H1 (cell line): ENCODE data around the gene CPNE4. TPM values are rescaled to one million over a fixed set of nuclear protein-coding genes. Genes with fewer than 3 reads are reported as not detected.

Source experiments
- polyA plus RNA-seq, 7 experiments: library from polyadenylated mRNA; depleted of rRNA in 3 of 7; stranded (reverse) in 5 of 7; unstranded in 2 of 7; fragments of >200 nt in 5 of 7; fragments of 200-250 nt in 2 of 7; gene quantifications; 1 replicate in 5 of 7; 2 replicates in 1 of 7; 4 replicates in 1 of 7; pipeline versions ENCODE4 v1.2.1 to v1.2.3, GENCODE V29; 2011 to 2013; ENCODE audit warnings: missing spikeins in 2 of 7, mixed read lengths in 2 of 7
- total RNA-seq: library from RNA; stranded (reverse); fragmentation: NEBNext Ultra II Directional; extraction: Animal tissue kit (Norgen Biotek cat#: 25700); gene quantifications from 2 replicates; pipeline ENCODE4 v1.2.1, GENCODE V29; 2021
- TF ChIP-seq, protein P1 (sequence below): fragments of 300-600 bp; sonication (generic); IDR thresholded peaks from 2 replicates; pipeline ENCODE4 v1.7.1; 2012; ENCODE audit warnings: low read length, moderate library complexity, mild to moderate bottlenecking, inconsistent platforms; ENCODE audit not compliant: insufficient replicate concordance

Gene CPNE4
- total and polyA plus RNA-seq, 2 of the 8 experiments (the other 6 are each of a cell fraction or from before 2014, with no cell fraction given) = 0.82 to 3.8 TPM

DNA sequence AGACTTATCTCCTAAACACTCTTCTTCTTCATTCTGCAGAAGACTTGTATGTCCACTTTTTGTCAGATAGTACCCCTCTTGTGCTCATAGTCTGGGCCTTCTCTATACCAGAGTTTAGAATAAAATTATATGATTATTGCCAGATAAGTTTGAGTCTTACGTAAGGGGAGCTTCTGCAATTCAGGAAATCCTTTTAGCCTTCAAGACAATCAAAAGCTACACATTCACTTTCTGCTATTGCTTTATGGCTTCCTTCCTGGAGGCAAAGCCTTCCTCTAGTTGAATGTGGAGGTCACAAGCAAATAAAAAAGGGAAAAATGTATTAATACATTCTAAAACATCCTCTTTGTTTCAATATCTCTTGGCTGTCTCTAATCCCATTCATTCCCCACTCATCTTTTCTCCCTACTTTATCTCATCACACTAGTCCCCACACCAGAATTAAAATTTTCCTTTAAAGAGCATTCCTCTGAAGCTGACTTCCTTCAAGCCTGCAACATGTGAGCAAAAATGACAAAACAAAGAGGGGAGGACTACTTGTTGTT, 186.8 kb downstream of the CPNE4 start (continued):
- TF ChIP-seq, protein P1, sequence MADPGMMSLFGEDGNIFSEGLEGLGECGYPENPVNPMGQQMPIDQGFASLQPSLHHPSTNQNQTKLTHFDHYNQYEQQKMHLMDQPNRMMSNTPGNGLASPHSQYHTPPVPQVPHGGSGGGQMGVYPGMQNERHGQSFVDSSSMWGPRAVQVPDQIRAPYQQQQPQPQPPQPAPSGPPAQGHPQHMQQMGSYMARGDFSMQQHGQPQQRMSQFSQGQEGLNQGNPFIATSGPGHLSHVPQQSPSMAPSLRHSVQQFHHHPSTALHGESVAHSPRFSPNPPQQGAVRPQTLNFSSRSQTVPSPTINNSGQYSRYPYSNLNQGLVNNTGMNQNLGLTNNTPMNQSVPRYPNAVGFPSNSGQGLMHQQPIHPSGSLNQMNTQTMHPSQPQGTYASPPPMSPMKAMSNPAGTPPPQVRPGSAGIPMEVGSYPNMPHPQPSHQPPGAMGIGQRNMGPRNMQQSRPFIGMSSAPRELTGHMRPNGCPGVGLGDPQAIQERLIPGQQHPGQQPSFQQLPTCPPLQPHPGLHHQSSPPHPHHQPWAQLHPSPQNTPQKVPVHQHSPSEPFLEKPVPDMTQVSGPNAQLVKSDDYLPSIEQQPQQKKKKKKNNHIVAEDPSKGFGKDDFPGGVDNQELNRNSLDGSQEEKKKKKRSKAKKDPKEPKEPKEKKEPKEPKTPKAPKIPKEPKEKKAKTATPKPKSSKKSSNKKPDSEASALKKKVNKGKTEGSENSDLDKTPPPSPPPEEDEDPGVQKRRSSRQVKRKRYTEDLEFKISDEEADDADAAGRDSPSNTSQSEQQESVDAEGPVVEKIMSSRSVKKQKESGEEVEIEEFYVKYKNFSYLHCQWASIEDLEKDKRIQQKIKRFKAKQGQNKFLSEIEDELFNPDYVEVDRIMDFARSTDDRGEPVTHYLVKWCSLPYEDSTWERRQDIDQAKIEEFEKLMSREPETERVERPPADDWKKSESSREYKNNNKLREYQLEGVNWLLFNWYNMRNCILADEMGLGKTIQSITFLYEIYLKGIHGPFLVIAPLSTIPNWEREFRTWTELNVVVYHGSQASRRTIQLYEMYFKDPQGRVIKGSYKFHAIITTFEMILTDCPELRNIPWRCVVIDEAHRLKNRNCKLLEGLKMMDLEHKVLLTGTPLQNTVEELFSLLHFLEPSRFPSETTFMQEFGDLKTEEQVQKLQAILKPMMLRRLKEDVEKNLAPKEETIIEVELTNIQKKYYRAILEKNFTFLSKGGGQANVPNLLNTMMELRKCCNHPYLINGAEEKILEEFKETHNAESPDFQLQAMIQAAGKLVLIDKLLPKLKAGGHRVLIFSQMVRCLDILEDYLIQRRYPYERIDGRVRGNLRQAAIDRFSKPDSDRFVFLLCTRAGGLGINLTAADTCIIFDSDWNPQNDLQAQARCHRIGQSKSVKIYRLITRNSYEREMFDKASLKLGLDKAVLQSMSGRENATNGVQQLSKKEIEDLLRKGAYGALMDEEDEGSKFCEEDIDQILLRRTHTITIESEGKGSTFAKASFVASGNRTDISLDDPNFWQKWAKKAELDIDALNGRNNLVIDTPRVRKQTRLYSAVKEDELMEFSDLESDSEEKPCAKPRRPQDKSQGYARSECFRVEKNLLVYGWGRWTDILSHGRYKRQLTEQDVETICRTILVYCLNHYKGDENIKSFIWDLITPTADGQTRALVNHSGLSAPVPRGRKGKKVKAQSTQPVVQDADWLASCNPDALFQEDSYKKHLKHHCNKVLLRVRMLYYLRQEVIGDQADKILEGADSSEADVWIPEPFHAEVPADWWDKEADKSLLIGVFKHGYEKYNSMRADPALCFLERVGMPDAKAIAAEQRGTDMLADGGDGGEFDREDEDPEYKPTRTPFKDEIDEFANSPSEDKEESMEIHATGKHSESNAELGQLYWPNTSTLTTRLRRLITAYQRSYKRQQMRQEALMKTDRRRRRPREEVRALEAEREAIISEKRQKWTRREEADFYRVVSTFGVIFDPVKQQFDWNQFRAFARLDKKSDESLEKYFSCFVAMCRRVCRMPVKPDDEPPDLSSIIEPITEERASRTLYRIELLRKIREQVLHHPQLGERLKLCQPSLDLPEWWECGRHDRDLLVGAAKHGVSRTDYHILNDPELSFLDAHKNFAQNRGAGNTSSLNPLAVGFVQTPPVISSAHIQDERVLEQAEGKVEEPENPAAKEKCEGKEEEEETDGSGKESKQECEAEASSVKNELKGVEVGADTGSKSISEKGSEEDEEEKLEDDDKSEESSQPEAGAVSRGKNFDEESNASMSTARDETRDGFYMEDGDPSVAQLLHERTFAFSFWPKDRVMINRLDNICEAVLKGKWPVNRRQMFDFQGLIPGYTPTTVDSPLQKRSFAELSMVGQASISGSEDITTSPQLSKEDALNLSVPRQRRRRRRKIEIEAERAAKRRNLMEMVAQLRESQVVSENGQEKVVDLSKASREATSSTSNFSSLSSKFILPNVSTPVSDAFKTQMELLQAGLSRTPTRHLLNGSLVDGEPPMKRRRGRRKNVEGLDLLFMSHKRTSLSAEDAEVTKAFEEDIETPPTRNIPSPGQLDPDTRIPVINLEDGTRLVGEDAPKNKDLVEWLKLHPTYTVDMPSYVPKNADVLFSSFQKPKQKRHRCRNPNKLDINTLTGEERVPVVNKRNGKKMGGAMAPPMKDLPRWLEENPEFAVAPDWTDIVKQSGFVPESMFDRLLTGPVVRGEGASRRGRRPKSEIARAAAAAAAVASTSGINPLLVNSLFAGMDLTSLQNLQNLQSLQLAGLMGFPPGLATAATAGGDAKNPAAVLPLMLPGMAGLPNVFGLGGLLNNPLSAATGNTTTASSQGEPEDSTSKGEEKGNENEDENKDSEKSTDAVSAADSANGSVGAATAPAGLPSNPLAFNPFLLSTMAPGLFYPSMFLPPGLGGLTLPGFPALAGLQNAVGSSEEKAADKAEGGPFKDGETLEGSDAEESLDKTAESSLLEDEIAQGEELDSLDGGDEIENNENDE = no peak
